SK-N-SH treated with all-trans-retinoic acid at 6 μM for 48 hours (cell line): ENCODE data around the gene ATXN7.

ENCODE experiments used
- ISL1 ChIP-seq: fragments of 250-450 bp; sonication (Bioruptor Pico); IDR thresholded peaks from 2 replicates; pipeline ENCODE4 v2.1.2; 2022; ENCODE audit warnings: mild to moderate bottlenecking, moderate library complexity
- OSR1 ChIP-seq: fragments of 250-450 bp; sonication (Bioruptor Pico); IDR thresholded peaks from 2 replicates; pipeline ENCODE4 v1.8.0; 2022; ENCODE audit warnings: moderate library complexity, mild to moderate bottlenecking, inconsistent platforms
- TCF4 ChIP-seq: fragments of 250-450 bp; sonication (Bioruptor Pico); IDR thresholded peaks from 2 replicates; pipeline ENCODE4 v1.8.0; 2021; ENCODE audit warnings: mild to moderate bottlenecking, moderate library complexity, borderline replicate concordance
- ZFP3 ChIP-seq: fragments of 250-450 bp; sonication (Bioruptor Pico); IDR thresholded peaks from 2 replicates; pipeline ENCODE4 v1.5.0; 2020; ENCODE audit warnings: mild to moderate bottlenecking, moderate library complexity
- TF ChIP-seq, protein P1 (sequence below): fragments of 250-450 bp; sonication (Bioruptor Pico); IDR thresholded peaks from 2 replicates; pipeline ENCODE4 v1.8.0; 2020; ENCODE audit warnings: mild to moderate bottlenecking, moderate library complexity, borderline replicate concordance
- TF ChIP-seq, protein P2 (sequence below): fragments of 250-450 bp; sonication (Bioruptor Pico); IDR thresholded peaks from 2 replicates; pipeline ENCODE4 v1.5.1; 2020; ENCODE audit warnings: low read depth, mild to moderate bottlenecking, moderate library complexity

GRCh38 chr3:63981980-63982379, 118.3 kb downstream of the ATXN7 start:
- TF ChIP-seq, protein P1, sequence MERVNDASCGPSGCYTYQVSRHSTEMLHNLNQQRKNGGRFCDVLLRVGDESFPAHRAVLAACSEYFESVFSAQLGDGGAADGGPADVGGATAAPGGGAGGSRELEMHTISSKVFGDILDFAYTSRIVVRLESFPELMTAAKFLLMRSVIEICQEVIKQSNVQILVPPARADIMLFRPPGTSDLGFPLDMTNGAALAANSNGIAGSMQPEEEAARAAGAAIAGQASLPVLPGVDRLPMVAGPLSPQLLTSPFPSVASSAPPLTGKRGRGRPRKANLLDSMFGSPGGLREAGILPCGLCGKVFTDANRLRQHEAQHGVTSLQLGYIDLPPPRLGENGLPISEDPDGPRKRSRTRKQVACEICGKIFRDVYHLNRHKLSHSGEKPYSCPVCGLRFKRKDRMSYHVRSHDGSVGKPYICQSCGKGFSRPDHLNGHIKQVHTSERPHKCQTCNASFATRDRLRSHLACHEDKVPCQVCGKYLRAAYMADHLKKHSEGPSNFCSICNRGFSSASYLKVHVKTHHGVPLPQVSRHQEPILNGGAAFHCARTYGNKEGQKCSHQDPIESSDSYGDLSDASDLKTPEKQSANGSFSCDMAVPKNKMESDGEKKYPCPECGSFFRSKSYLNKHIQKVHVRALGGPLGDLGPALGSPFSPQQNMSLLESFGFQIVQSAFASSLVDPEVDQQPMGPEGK (CRISPR knock-in tag), result no peak
- TF ChIP-seq, protein P2, sequence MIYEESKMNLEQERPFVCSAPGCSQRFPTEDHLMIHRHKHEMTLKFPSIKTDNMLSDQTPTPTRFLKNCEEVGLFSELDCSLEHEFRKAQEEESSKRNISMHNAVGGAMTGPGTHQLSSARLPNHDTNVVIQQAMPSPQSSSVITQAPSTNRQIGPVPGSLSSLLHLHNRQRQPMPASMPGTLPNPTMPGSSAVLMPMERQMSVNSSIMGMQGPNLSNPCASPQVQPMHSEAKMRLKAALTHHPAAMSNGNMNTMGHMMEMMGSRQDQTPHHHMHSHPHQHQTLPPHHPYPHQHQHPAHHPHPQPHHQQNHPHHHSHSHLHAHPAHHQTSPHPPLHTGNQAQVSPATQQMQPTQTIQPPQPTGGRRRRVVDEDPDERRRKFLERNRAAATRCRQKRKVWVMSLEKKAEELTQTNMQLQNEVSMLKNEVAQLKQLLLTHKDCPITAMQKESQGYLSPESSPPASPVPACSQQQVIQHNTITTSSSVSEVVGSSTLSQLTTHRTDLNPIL, result no peak
- TF ChIP-seq ZFP3 (CRISPR knock-in tag) (no peak), OSR1 (no peak), ISL1 (CRISPR knock-in tag) (no peak), TCF4 (CRISPR knock-in tag) (no peak)
